Stomach (tissue), 9 donors: ENCODE results near the gene VN1R5. TPM values are rescaled to one million over a fixed set of nuclear protein-coding genes. Genes with fewer than 3 reads are reported as not detected.

Experiments used
- DNase-seq, 2 donors: peaks; one replicate each; pipeline versions ENCODE4 v3.0.0 to v3.0.0-alpha.2; 2013 to 2019
- H3K27ac ChIP-seq, 5 donors: fragments of 200-600 bp in 4 of 5; sonication (generic) in 4 of 5; one replicate each; pipeline ENCODE4 v1.5.1; 2013 to 2019; ENCODE audit warnings: mild to moderate bottlenecking in 1 of 5, moderate library complexity in 1 of 5
- H3K27me3 ChIP-seq, 3 donors: fragments of 200-600 bp; sonication (generic); one replicate each; pipeline ENCODE4 v1.5.1; 2017 to 2019; ENCODE audit warnings: mixed run types in 1 of 3
- H3K36me3 ChIP-seq, 4 donors: fragments of 200-600 bp; sonication (generic); 1 replicate in 3 of 4; 2 replicates in 1 of 4; pipeline ENCODE4 v1.5.1; 2016 to 2019
- H3K4me1 ChIP-seq, 4 donors: fragments of 200-600 bp; sonication (generic); one replicate each; pipeline ENCODE4 v1.5.1; 2016 to 2019
- H3K4me3 ChIP-seq, 4 donors: fragments of 200-600 bp; sonication (generic) in 3 of 4; one replicate each; pipeline ENCODE4 v1.5.1; 2016 to 2019; ENCODE audit warnings: mild to moderate bottlenecking in 1 of 4
- H3K9me3 ChIP-seq, 4 donors: fragments of 200-600 bp; sonication (generic); one replicate each; pipeline ENCODE4 v1.5.1; 2016 to 2019
- EP300 ChIP-seq: sonication (generic); formaldehyde crosslinking; IDR thresholded peaks from one replicate; pipeline ENCODE4 v1.6.1; 2017; ENCODE audit warnings: antibody characterized with exemption
- POLR2A ChIP-seq, 4 donors: fragments of 450-650 bp; IDR thresholded peaks; one replicate each; pipeline ENCODE4 v1.6.1; 2016; ENCODE audit warnings: antibody characterized with exemption in 4 of 4, control low read depth in 2 of 4, mild to moderate bottlenecking in 1 of 4, moderate library complexity in 1 of 4
- POLR2AphosphoS5 ChIP-seq, 3 donors: sonication (generic); formaldehyde crosslinking; IDR thresholded peaks; one replicate each; pipeline ENCODE4 v1.6.1; 2016; ENCODE audit warnings: antibody characterized with exemption in 3 of 3
- WGBS, 5 donors: extraction: QIAGEN DNeasy Blood & Tissue Kit in 3 of 5; methylation state at CpG; one replicate each; pipeline versions ENCODE4 v1.1.5 to v1.1.7; 2013 to 2018; 5-methylcytosine and 5-hydroxymethylcytosine counted together
- intact Hi-C: fragments of 100-400 bp; cut with DNase I; formaldehyde crosslinking; loops from one replicate; pipeline ENCODE4 v1.15.1; 2023; ENCODE audit warnings: low total_unique reads
- polyA plus RNA-seq, 3 donors: library from polyadenylated mRNA; stranded (reverse); fragments of 200-250 nt; gene quantifications; one replicate each; pipeline ENCODE4 v1.2.3, GENCODE V29; 2013
- total RNA-seq, 5 donors: library from RNA; depleted of rRNA; stranded (reverse); fragments of >200 nt; gene quantifications; one replicate each; pipeline versions ENCODE4 v1.1.0 to v1.2.3, GENCODE V29; 2014 to 2016
- TF ChIP-seq, protein P1 (sequence below), 7 experiments: fragments of 450-650 bp in 4 of 7; fragments of 200-600 bp in 3 of 7; sonication (generic) in 3 of 7; IDR thresholded peaks; one replicate each; pipeline ENCODE4 v1.5.1; 2016 to 2019; ENCODE audit warnings: antibody characterized with exemption in 7 of 7, control low read depth in 2 of 7, mild to moderate bottlenecking in 1 of 7
- donor health status: healthy with polysubstance abuse.
- donor health status: Bipolar disorder and iron deficiency.
- donor health status: healthy.

VN1R5 gene
- total and polyA plus RNA-seq, 8 donors = not detected

DNA sequence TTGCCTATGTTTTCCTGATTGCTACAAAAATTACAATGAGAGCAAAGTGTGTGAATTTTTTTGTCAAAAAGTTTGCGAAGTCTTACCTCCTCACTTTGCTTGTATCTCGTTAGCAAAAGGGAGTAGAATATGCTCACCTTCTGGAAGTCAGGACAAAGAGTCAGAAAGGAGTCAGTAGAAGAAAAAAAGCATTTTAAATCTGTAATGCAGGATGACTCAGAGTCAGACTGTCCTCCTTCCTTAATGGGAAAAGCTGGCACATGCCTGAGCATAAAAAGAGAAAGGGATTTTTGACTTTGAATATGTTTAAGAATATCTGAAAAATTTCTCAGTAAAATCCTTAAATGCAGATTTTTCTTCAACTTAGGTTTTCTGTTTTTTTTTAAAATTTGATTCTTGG is 14.2 kb upstream of the VN1R5 start:
- no peak for TF ChIP-seq EP300
- TF ChIP-seq, protein P1, sequence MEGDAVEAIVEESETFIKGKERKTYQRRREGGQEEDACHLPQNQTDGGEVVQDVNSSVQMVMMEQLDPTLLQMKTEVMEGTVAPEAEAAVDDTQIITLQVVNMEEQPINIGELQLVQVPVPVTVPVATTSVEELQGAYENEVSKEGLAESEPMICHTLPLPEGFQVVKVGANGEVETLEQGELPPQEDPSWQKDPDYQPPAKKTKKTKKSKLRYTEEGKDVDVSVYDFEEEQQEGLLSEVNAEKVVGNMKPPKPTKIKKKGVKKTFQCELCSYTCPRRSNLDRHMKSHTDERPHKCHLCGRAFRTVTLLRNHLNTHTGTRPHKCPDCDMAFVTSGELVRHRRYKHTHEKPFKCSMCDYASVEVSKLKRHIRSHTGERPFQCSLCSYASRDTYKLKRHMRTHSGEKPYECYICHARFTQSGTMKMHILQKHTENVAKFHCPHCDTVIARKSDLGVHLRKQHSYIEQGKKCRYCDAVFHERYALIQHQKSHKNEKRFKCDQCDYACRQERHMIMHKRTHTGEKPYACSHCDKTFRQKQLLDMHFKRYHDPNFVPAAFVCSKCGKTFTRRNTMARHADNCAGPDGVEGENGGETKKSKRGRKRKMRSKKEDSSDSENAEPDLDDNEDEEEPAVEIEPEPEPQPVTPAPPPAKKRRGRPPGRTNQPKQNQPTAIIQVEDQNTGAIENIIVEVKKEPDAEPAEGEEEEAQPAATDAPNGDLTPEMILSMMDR (IDR thresholded peaks at IDR 0.05) = no peak
- TF ChIP-seq POLR2A (IDR thresholded peaks at IDR 0.05) = no peak
- TF ChIP-seq POLR2AphosphoS5 (IDR thresholded peaks at IDR 0.05) = no peak
- intact Hi-C loops = no loop called here
- Histone ChIP-seq H3K36me3 (no peaks in the 10 kb centered on the region), H3K27me3 (no peaks in the 10 kb centered on the region), H3K9me3 (peaks cover 0 to 12% (median 8%) of the 10 kb centered on the region in 4 donors), H3K27ac (no peak overlapping the region), H3K4me1 (no peaks in the 10 kb centered on the region), H3K4me3 (no peak overlapping the region)
- 62 to 83% (median 78%) methylated on average over 2 of the region's 2 CpGs for WGBS, 5 donors
- DNase-seq = no peak

DNA sequence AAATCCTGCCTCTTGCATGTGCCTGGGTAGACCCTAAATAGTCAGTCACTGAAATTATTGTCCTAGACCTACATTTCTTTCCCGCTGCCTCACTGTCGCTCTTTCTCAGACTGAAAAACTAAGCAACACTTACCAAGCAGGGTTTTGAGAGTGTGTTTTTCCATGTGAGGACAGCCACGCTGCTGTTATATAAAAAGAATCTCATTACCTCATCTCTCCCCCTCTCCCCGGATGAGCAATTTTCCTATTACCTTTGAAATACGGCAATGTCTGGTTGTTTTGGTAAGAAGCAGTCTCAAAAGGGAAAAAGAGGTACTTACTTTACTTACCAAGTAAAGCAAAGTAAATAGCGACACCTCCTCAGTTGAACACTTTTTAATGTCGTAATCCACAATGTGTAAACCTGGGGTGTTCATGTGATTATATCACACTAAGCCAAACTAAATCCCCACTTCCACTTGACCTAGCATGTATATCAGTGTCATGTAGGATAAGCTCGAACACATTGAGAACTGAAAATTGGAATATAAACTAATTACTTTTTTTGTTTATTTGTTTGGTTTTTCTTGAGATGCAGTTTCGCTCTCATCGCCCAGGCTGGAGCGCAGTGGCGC is 12.2 kb upstream of the VN1R5 start:
- H3K36me3 ChIP-seq = no peaks in the 10 kb centered on the region
- no peak for TF ChIP-seq POLR2AphosphoS5 (IDR thresholded peaks at IDR 0.05)
- TF ChIP-seq, protein P1 (IDR thresholded peaks at IDR 0.05) = no peak
- TF ChIP-seq POLR2A (IDR thresholded peaks at IDR 0.05) = no peak
- no peak for TF ChIP-seq EP300
- 90 to 94% (median 91%) methylated on average over 12 of the region's 12 CpGs for WGBS, 5 donors
- no peak overlapping the region for H3K27ac ChIP-seq
- H3K4me3 ChIP-seq = no peak overlapping the region
- H3K27me3 ChIP-seq = no peaks in the 10 kb centered on the region
- DNase-seq = no peak
- no peaks in the 10 kb centered on the region for H3K4me1 ChIP-seq
- peaks cover 0 to 25% (median 11%) of the 10 kb centered on the region in 4 donors for H3K9me3 ChIP-seq
- intact Hi-C loops = no loop called here

- intact Hi-C loops = no loop called here
- no peak for DNase-seq
- H3K27me3 ChIP-seq = no peaks in the 10 kb centered on the region
- H3K9me3 ChIP-seq = peaks cover 0 to 25% (median 11%) of the 10 kb centered on the region in 4 donors
- no peak overlapping the region for H3K27ac ChIP-seq
- H3K4me1 ChIP-seq = no peaks in the 10 kb centered on the region
- H3K36me3 ChIP-seq = no peaks in the 10 kb centered on the region
- no peak overlapping the region for H3K4me3 ChIP-seq
- TF ChIP-seq, protein P1 (IDR thresholded peaks at IDR 0.05) = no peak
- TF ChIP-seq EP300 (no peak), POLR2AphosphoS5 (IDR thresholded peaks at IDR 0.05) (no peak), POLR2A (IDR thresholded peaks at IDR 0.05) (no peak)
Measured at GRCh38 chr1:247246325-247247115, 9.4 kb upstream of the VN1R5 start.

DNA sequence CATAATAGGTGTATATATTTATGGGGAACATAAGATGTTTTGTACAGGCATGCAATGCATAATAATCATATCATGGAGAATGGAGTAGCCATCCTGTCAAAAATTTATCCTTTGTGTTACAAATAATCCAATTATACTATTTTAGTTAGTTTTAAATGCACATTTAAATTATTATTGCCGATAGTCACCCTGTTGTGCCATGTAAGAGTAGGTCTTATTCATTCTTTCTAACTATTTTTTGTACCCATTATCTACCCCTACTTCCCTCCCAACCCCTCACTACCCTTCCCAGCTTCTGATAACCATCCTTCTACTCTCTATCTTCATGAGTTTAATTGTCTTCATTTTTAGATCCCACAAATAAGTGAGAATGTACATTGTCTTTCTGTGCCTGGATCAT is 8.3 kb upstream of the VN1R5 start:
- Histone ChIP-seq H3K27ac (no peak overlapping the region), H3K27me3 (no peaks in the 10 kb centered on the region), H3K36me3 (no peaks in the 10 kb centered on the region), H3K4me1 (no peaks in the 10 kb centered on the region), H3K9me3 (peaks cover 0 to 25% (median 11%) of the 10 kb centered on the region in 4 donors), H3K4me3 (no peak overlapping the region)
- TF ChIP-seq POLR2A (IDR thresholded peaks at IDR 0.05) (no peak), EP300 (no peak), POLR2AphosphoS5 (IDR thresholded peaks at IDR 0.05) (no peak)
- no peak for DNase-seq
- WGBS, 5 donors = 93 to 100% (median 97%) methylated on average over 1 of the region's 1 CpG
- intact Hi-C loops = no loop called here

DNA sequence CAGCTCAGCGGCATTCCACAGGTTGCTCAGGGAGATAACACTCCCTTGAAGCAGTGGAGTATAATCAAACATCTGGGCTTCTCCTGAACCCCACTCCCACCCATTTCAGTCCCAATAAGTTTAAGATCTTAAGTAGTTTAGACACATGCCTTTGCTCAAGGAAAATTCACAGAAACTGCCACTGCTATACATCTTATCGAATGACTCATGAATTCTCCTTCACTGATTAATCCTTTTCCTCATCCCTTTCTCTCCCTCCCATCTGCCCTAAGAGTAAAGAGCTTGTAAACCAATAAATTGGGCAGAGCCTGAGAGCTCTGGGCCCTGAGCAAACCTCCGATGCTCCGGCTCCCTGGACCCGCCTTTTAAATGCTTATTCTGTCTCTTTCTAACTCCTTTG is 10.2 kb downstream of the VN1R5 start:
- Histone ChIP-seq H3K27me3 (no peaks in the 10 kb centered on the region), H3K36me3 (no peaks in the 10 kb centered on the region), H3K27ac (no peak overlapping the region), H3K9me3 (peaks cover 0 to 28% (median 15%) of the 10 kb centered on the region in 4 donors), H3K4me1 (no peaks in the 10 kb centered on the region), H3K4me3 (no peak overlapping the region)
- TF ChIP-seq POLR2AphosphoS5 (IDR thresholded peaks at IDR 0.05) (no peak), EP300 (no peak), POLR2A (IDR thresholded peaks at IDR 0.05) (no peak)
- TF ChIP-seq, protein P1 (IDR thresholded peaks at IDR 0.05) = no peak
- DNase-seq = no peak
- intact Hi-C loops = no loop called here
- 90 to 94% (median 91%) methylated on average over 5 of the region's 5 CpGs for WGBS, 5 donors
